Naive thymus-derived CD8-positive, alpha-beta T cell (primary cell): ENCODE measurements around the gene GFAP. TPM values are rescaled to one million over a fixed set of nuclear protein-coding genes. Genes with fewer than 3 reads are reported as not detected.
"Not testable (repeated sequence)": the region's sequence is repeated elsewhere in the genome, so short reads cannot be mapped to it uniquely, and the experiment has no call there.

Source experiments
- ATAC-seq, 2 donors: fragments of 150-1000 bp; cut with Tn5 transposase in 1 of 2; sonication (Bioruptor Pico), chemical (Tn5 transposase) in 1 of 2; 1 replicate in 1 of 2; 2 replicates in 1 of 2; pipeline ENCODE4 v1.10.0; 2021; ENCODE audit warnings: mild to moderate bottlenecking in 2 of 2, moderate library complexity in 2 of 2
- POLR2A ChIA-PET: fragments of 350-600 bp; sonication (Branson Sonifier 250); formaldehyde crosslinking; loops from one replicate; lab custom pipeline; 2021; ENCODE audit warnings: antibody characterized with exemption; lab: Charles Lee
- DNase-seq, 10 donors: peaks; one replicate each; pipeline versions ENCODE4 v3.0.0 to v3.0.0-alpha.2; 2020 to 2022
- H3K27ac Mint-ChIP-seq, 10 donors: one replicate each; pipeline ENCODE4 v1.8.0; 2020 to 2022; ENCODE audit warnings: mild to moderate bottlenecking in 10 of 10, mixed read lengths in 10 of 10, moderate library complexity in 4 of 10, inconsistent platforms in 1 of 10
- H3K27me3 Mint-ChIP-seq, 5 donors: one replicate each; pipeline ENCODE4 v1.8.0; 2021 to 2022; ENCODE audit warnings: mixed read lengths in 5 of 5
- H3K36me3 Mint-ChIP-seq, 3 donors: one replicate each; pipeline ENCODE4 v1.8.0; 2020 to 2022; ENCODE audit warnings: mixed read lengths in 3 of 3, mild to moderate bottlenecking in 2 of 3, inconsistent platforms in 1 of 3
- H3K4me1 Mint-ChIP-seq, 4 donors: one replicate each; pipeline ENCODE4 v1.8.0; 2021 to 2022; ENCODE audit warnings: mixed read lengths in 4 of 4
- H3K4me3 Mint-ChIP-seq, 10 donors: one replicate each; pipeline ENCODE4 v1.8.0; 2020 to 2022; ENCODE audit warnings: mild to moderate bottlenecking in 10 of 10, mixed read lengths in 10 of 10, moderate library complexity in 6 of 10, inconsistent platforms in 1 of 10
- H3K9me3 Mint-ChIP-seq, 9 donors: one replicate each; pipeline ENCODE4 v1.8.0; 2020 to 2022; ENCODE audit warnings: mixed read lengths in 9 of 9, mild to moderate bottlenecking in 3 of 9, inconsistent platforms in 1 of 9, moderate library complexity in 1 of 9
- polyA plus RNA-seq, 3 donors: library from polyadenylated mRNA; unstranded; fragments of 300-500 nt; fragmentation: Illumina TruSeq; gene quantifications; one replicate each; pipeline ENCODE4 v1.2.3, GENCODE V29; 2021
- total RNA-seq, 8 experiments: library from RNA in 2 of 8; stranded (reverse) in 2 of 8; gene quantifications; one replicate each; pipeline ENCODE4 v1.2.3 and lab custom pipeline; 2021 to 2026

GFAP gene
- not detected for total RNA-seq
- under 1 TPM in 2 of 3 donors, not detected in 1; 0.06 to 0.24 TPM for polyA plus RNA-seq
- total RNA-seq (lab: John Stamatoyannopoulos, UW) = 0 reads per million in 6 experiments

DNA sequence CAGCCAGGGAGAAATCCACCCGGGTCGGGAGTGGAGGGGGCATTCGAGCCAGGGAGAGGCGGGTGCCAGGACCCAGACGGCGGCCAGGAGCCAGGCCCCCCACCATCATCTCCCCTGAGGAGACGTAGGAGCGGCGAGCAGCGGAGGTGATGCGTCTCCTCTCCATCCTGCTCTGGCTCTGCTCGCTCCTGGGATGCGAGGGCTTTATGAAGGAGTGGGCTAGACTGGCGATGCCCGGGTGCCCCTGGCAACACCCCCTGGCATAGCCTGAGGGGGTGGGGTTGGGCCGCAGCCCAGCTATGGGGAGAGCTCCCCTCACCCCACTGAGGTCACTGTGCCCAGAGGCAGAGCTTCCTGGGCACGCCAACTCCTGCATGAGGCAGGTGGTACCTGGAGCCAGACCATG lies at the start of gene GFAP:
Gene GFAP (minus strand): TSS at position 180 of the 406 bp plus-strand sequence. CDS start 14 bp downstream, at position 166.
- Mint-ChIP-seq H3K36me3 (no peaks in the 10 kb centered on the region), H3K4me1 (peaks cover 7 to 12% (median 8%) of the 10 kb centered on the region in 4 donors), H3K27ac (peak within 1 kb of the TSS in 2 of 10 donors; percentile 14 to 37), H3K27me3 (peaks cover 14 to 66% (median 25%) of the 10 kb centered on the region in 5 donors), H3K9me3 (no peaks in the 10 kb centered on the region), H3K4me3 (no peak within 1 kb of the TSS)
- ATAC-seq (no peak), DNase-seq (peak in 1 of 10 donors; percentile 52)
- POLR2A ChIA-PET = no interaction called here

DNA sequence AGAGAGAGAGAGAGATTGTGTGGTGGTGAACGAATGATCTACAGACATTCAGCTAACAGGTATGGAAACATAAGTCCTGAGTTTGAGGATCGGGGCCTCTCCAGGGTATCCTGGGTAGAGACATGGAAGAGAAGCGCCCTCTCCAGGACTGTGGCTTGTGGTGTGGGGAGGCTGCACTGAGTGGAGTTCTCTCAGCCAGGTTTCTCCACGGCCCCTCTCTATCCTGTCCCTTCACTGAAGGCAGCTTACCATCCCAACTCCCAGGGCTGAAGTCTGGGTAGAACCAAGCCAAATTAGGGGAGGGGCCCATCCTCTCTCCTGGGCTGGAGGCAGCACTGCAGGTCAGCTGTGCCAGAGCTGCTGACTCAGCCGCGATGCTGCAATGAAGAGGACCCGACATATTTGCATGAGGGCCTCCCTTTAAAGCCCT lies 46.6 kb upstream of the GFAP start:
- H3K9me3 Mint-ChIP-seq = peaks cover 0 to 3% (median 0%) of the 10 kb centered on the region in 9 donors
- POLR2A ChIA-PET = interaction anchor here (0.6 to 0.7 kb wide), 2 partner anchors 25 to 1652 kb away, joined by 3 read pairs; no protein-coding TSS in a partner anchor

DNA sequence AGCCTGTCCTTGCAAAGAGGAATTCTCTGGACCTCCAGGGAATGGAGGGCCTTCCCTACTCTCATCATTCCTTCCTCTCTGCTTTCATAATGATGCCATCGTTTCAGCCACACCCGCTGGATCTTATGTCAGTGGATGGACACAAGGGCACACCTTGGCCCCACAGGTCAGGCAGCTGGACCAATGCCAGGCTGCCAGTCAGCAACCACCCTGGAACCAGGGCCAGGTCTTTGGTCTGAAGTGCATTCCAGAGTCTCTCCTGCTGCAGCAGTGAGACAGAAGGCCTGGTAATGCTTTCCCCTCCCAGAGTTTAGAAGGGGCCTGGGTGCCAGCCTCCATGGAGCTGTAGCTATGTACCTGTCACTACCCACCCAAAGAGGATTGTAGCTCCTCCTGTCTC lies 45.4 kb upstream of the GFAP start:
- ATAC-seq (no peak), DNase-seq (no peak)
- POLR2A ChIA-PET = no interaction called here

More for the DNA sequence above, 46.6 kb upstream of the GFAP start:
- H3K27me3 Mint-ChIP-seq = peaks cover 26 to 77% (median 57%) of the 10 kb centered on the region in 5 donors
- peaks cover 0 to 6% (median 2%) of the 10 kb centered on the region in 3 donors for H3K36me3 Mint-ChIP-seq
- no peak for DNase-seq
- no peak overlapping the region for H3K27ac Mint-ChIP-seq
- no peak for ATAC-seq
- H3K4me1 Mint-ChIP-seq = peaks cover 8 to 17% (median 15%) of the 10 kb centered on the region in 4 donors
- H3K4me3 Mint-ChIP-seq = no peak overlapping the region

DNA sequence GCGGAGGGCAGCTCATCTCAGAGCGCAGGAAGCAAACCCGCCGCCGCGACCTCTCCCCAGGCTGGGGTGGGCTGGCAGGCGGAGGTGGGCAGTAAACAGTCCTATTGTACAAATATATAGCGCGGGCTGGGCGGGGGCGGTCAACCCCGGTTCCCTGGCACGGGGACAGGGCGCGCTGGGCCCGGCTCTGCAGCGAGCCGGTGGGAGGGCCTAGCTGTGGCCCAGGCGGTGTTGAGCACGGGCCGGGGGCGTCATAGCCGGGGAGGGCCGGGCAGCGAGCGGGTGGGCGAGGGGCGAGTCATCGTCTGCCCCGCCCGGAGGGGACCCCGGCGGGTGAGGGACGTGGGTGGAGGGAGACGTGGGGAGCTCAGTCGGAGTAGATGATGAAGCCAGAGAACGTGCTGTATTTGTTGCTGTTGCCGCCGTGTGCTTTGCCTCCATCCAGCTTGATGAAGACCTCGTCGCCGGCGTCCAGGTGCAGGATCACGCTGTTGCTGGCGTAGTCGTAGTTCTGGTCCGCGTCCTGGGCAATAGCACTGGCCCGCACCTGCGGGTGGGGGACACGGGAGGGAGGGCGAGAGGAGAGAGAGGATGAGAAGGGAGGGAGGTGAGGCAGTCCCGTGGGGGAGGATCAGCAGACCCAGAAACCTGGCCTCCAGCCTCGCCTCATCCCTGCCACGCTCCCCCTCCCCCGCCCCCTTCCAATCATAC lies 44.7 kb upstream of the GFAP start:
- Mint-ChIP-seq H3K4me3 (peak overlapping the region in 7 of 10 donors; percentile 22 to 72 (median 55)), H3K4me1 (peaks cover 0 to 6% (median 4%) of the 10 kb centered on the region in 4 donors), H3K27me3 (peaks cover 14 to 68% (median 47%) of the 10 kb centered on the region in 5 donors), H3K27ac (no peak overlapping the region), H3K36me3 (no peaks in the 10 kb centered on the region), H3K9me3 (peaks cover 0 to 3% (median 0%) of the 10 kb centered on the region in 9 donors)
- POLR2A ChIA-PET = no interaction called here
- DNase-seq = no peak
- peak; percentile 33 to 71 for ATAC-seq

More for the DNA sequence above, 45.4 kb upstream of the GFAP start:
- H3K27ac Mint-ChIP-seq = peak overlapping the region in 1 of 10 donors; percentile 29
- peak overlapping the region in 6 of 10 donors; percentile 13 to 50 (median 28) for H3K4me3 Mint-ChIP-seq
- peaks cover 19 to 75% (median 53%) of the 10 kb centered on the region in 5 donors for H3K27me3 Mint-ChIP-seq
- peaks cover 1 to 8% (median 5%) of the 10 kb centered on the region in 4 donors for H3K4me1 Mint-ChIP-seq
- H3K9me3 Mint-ChIP-seq = peaks cover 0 to 3% (median 0%) of the 10 kb centered on the region in 9 donors
- H3K36me3 Mint-ChIP-seq = peaks cover 0 to 3% (median under 1%) of the 10 kb centered on the region in 3 donors

DNA sequence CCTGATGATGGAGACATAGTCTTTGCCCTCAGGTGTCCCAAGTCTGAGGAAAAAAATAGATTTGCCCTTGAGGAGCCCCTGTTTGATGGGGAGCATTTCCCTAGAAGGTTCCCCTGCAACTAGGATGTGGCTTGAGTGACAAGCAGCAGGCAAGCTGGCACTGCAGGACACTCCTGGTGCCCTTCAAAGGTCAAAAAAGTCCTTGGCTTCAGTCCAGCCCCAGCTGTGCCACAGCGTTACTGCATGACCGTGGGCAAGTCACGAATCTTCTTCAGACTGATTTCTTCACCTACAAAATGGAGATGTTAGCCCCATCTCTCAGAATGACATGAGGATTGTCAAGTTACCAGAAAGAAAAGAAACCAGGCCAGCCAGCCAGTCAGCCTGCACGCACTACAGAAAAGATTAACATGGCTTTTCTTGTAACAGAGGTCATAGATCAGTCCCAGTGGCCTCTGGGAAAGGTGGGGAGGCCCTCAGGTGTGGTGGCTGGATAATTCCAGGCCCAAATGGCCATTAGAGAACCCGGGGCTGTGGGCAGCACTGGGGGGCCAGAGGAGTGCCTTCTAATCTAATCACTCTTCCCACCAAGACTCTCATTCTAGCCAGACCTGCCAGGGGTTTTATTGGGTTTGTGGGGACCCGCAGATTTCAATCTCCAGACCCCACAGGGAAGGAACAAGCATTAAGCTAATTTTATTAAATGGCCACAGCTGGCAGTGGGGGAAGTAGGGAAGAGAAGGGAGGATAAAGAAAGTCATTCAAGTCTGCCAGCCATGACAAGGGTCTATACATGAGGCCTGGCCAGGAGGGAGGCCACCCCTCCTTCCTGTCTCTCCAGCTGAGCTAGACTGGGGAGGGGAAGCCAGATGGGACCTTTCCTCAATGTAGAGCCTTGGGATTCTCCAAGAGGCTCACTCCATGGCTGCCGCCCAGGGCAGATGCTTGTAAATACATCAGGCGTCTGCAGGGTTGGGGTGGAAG lies 42.0 kb upstream of the GFAP start:
- DNase-seq = no peak
- Mint-ChIP-seq H3K36me3 (no peaks in the 10 kb centered on the region), H3K4me1 (peaks cover 0 to 6% (median 4%) of the 10 kb centered on the region in 4 donors), H3K4me3 (no peak overlapping the region), H3K9me3 (no peaks in the 10 kb centered on the region), H3K27me3 (peaks cover 8 to 43% (median 30%) of the 10 kb centered on the region in 5 donors), H3K27ac (peak overlapping the region in 2 of 10 donors; percentile 13 to 27)
- POLR2A ChIA-PET = no interaction called here
- no peak for ATAC-seq

DNA sequence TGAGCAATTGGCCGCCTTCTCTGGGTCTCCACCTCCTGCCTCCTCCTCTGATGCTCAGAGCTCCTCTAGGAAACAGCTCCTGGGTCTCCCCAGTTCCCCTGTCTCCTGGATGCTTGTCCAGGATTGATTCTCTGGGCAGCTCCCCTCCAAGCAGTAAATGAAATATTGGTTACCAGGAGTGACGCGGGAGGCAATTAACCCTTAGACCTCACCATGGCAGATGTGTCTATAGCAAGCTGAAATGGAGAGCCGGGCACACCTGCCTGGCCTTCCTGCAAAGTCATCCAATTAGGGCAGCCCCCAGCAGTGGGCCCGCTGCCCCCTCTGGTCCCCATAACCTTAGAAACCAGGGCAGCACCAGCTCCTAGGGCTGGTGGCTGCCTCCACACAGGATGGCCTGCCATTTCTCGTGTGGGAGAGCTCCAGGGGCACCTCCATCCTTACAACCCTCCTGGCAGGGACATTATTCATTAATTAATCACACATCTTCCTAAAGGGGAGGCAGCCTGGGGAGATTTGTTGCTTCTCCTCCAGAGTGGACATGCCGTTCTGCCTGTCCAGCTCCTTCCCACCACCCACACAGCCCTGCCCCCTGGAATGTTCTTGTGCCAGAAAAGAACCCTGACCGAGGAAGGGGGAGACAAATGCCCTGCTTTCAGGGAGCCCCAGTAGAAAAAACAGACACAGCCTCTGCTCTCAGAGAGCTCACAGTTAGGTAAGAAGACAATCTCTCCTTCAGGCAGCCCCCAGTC lies 40.5 kb upstream of the GFAP start:
- Mint-ChIP-seq H3K36me3 (no peaks in the 10 kb centered on the region), H3K9me3 (no peaks in the 10 kb centered on the region), H3K27ac (no peak overlapping the region), H3K27me3 (peaks cover 5 to 39% (median 26%) of the 10 kb centered on the region in 5 donors), H3K4me1 (peaks cover 0 to 6% (median 4%) of the 10 kb centered on the region in 4 donors), H3K4me3 (no peak overlapping the region)
- no peak for DNase-seq
- ATAC-seq = no peak
- POLR2A ChIA-PET = no interaction called here

DNA sequence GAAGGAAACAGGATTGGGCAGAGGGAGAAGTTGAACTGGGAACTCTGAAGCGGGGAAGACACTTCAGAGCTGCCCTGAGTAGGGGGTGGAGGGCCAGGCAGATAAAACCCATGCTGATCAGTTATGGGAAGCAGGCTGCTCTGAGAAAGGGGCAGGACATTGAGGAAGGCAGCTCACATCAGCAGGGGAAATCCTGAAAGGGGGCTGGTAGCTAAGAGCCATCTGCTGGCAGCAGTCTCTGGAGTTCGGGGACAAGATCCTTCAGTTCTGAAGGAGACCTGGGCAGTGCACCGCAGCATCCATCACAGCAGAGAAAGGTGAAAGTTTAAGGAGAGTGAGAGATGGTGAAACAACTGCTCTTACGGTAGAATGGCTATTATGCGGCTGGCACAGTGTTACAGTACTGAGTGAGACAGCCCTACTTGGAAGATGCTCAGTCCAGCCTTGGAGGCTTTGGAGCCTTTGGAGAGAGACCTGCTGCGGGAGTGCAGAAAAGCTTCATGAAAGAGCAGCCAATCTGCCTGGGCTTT lies 37.7 kb upstream of the GFAP start:
- Mint-ChIP-seq H3K27me3 (peaks cover under 1 to 23% (median 10%) of the 10 kb centered on the region in 5 donors), H3K9me3 (no peaks in the 10 kb centered on the region), H3K36me3 (no peaks in the 10 kb centered on the region), H3K4me1 (peaks cover 0 to 4% (median 2%) of the 10 kb centered on the region in 4 donors), H3K4me3 (no peak overlapping the region), H3K27ac (peak overlapping the region in 1 of 10 donors; percentile 46)
- no peak for DNase-seq
- POLR2A ChIA-PET = interaction anchor here (0.5 kb wide), 1 partner anchor 452 kb away, joined by 3 read pairs; no protein-coding TSS in a partner anchor
- no peak for ATAC-seq

DNA sequence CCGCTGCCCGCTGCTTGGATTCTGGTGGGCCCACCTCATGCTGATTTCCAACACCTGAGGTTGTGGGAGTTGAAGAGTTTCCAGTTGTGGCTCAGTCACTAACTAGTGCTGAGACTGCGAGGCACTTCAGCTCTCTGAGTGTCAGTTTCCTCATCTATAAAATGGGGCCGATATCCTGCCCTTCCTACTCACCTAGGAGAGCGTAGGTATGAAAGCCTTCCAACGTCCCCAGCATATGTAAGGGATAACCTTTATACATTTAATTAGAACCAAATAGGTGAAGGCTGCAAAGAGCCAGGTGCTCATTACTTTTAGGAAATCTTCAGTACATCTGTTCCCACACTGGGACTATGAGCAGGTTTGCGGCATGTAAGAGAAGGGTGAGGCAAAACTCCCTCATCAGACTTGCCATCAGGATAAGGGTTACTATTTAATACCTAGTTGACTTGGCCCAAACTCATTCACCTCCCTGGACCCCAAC lies 33.1 kb upstream of the GFAP start:
- POLR2A ChIA-PET = no interaction called here
- Mint-ChIP-seq H3K36me3 (no peaks in the 10 kb centered on the region), H3K9me3 (no peaks in the 10 kb centered on the region), H3K4me3 (peak overlapping the region; percentile 84 to 99 (median 96)), H3K27me3 (peaks cover 0 to 7% (median 0%) of the 10 kb centered on the region in 5 donors), H3K4me1 (peaks cover 0 to 14% (median 7%) of the 10 kb centered on the region in 4 donors), H3K27ac (peak overlapping the region; percentile 82 to 99 (median 96))
- DNase-seq (no peak), ATAC-seq (no peak)

DNA sequence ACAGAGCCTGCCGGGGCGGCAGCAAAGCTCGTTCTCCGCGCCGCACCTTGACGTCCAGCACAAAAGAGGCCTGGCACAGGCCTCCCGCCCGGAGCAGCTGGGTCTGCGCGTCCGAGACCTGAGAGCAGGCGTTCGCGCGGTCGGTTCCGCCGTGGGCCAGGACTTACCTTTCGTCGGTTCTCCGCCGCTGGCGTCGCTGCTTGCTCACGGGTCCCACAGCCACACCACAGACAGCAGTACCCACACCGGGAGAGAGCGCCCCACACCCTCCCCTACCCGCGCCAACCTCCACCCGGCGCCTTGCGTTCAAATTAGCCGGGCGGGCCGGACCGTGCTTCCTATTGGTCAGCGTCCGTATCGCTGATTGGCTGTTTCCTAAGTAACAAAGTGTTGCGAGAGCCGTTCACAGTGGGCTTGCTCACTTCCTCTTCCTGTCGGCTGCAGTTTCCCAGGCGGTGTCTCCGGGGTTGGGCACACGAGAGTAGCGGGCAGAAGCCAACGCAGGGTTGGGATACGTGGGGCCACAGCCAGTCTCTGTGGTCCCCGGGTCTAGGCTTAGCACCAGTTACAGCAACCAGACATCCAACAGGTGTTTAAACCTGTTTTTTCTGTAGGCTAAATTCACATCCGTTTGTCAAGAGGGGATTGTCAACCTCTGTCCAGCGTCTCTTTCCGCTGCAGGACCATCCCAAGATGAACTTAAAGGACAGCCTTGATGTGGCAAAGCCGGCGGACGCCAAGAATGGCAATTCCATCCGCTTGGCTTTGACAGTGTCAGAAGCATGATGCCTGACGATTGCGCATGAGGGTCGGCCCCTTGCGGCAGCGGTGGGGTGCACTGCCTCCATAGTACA lies 32.4 kb upstream of the GFAP start, which contains the start of gene KIF18B:
Gene KIF18B (minus strand): TSS at position 313 of the 854 bp plus-strand sequence. CDS start 11,429 bp downstream, outside the sequence.
- Mint-ChIP-seq H3K36me3 (no peaks in the 10 kb centered on the region), H3K4me3 (peak within 1 kb of the TSS; percentile 84 to 99 (median 96)), H3K27ac (peak within 1 kb of the TSS; percentile 82 to 99 (median 96)), H3K9me3 (no peaks in the 10 kb centered on the region), H3K27me3 (peaks cover 0 to 7% (median 0%) of the 10 kb centered on the region in 5 donors), H3K4me1 (peaks cover 0 to 14% (median 7%) of the 10 kb centered on the region in 4 donors)
- ATAC-seq (peak; percentile 99), DNase-seq (peak; percentile 68 to 93 (median 84))
- POLR2A ChIA-PET = no interaction called here

DNA sequence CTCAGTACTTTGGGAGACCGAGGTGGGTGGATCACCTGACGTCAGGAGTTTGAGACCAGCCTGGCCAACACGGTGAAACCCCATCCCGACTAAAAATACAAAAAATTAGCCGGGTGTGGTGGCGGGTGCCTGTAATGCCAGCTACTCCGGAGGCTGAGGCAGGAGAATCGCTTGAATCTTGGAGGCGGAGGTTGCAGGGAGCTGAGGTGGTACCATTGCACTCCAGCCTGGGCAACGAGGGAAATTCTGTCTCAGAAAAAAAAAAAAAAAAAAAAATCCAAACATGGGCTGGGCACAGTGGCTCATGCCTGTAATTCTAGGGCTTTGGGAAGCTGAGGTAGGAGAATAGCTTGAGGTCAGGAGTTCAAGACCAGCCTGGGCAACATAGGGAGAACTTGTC lies 30.4 kb upstream of the GFAP start:
- peaks cover 0 to 14% (median 7%) of the 10 kb centered on the region in 4 donors for H3K4me1 Mint-ChIP-seq

More for the DNA sequence above, 30.4 kb upstream of the GFAP start:
- POLR2A ChIA-PET, H3K9me3 Mint-ChIP-seq, ATAC-seq, H3K27me3 Mint-ChIP-seq, H3K4me3 Mint-ChIP-seq, H3K27ac Mint-ChIP-seq, H3K36me3 Mint-ChIP-seq, DNase-seq: not testable (repeated sequence)
